GM18907 (cell line): Measurements from ENCODE around the gene ZIC5.
"Not testable (repeated sequence)": the region's sequence is repeated elsewhere in the genome, so short reads cannot be mapped to it uniquely, and the experiment has no call there.

Experiments
- ATAC-seq: cut with Tn5 transposase; IDR thresholded peaks from one replicate; pipeline ENCODE4 v1.9.1; 2021; ENCODE audit warnings: mild to moderate bottlenecking, moderate library complexity; ENCODE audit not compliant: unreplicated experiment

The ZIC5 gene

GRCh38 chr13:99961636-99962035 lies 9.9 kb downstream of the ZIC5 start:
- no peak for ATAC-seq

DNA sequence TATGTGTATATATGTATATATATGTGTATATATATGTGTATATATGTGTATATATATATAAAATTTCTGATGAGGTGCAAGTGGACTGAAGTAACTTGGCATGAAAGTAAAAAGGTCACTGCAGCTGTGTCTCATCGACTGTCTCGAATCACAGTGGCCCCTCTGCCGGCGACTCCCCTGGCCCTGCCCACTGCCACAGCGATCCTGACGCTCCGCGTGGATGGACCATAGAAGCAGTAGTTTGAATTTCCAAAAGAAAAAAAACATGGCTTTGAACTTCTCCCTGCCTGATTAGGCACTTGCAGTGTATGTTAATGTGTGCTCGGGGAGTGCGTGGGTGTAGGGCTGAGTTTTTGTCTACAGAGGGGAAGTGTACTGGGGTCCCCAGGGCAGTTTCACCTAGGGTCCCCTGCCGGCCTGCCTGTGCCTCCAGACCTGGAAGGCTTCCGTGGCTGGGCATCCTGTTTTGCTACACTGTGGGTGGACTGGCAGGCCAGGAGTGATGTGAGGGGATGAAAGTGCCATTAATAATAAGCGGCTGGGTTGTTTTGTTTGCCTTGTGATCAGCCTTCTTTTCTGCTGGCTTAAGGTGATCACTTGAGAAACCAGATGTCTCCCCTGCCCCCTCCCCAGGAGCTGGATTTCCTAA lies 10.8 kb downstream of the ZIC5 start:
- no peak for ATAC-seq

DNA sequence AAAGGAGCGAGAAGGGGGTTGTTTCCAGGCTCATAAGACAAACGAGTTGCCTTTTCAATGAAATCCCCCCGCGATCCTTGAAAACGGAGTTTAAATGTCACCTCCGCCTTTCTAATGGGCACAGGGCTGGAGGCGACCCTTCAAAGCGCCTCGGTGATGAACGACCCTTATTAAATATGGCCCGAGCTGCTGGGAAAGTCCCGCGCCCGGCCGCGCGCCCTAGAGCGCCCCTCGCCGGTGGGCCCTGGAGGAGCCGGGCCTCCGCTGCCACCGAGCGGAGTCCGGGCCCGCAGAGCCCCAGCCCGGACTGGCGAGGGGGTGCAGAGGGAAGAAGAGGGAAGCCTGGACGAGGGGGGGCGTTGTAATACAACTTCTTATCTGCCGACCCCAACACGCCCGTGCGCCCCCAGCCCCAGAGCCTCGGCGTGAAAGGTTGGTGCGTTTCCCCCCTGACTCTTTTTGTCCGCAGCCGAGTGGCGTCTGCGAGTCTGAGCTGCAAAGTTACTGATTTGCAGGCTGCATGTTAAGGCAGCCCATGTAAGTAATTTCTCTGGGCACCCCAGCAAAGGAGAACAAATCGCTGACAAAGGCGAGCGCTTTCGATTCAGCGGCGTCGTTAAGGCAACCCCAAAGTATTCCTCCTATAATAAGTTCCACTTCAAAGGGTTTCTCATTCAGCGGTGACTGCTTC lies 11.9 kb downstream of the ZIC5 start:
- ATAC-seq: no peak

DNA sequence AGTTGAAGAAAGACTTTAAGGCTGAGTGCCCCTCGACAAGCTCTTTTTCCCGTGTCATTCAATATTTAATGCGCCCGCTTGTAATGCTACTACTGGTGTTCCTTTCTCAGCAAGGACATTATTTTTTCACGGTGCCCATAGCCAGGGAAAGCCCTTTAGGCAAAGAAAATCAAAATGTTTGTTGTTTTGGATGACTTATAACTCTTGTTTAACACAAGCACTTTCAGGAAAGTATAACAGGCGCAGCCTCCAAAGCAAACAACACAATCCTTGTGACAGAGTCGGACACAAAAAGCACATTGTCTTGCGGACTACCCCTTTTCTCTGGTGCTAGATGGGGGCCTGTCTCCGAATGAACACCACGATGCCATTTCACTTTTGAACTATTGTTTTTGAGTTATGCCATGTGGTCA lies 12.4 kb downstream of the ZIC5 start:
- ATAC-seq: no peak

GRCh38 chr13:99958406-99959126 lies 13.0 kb downstream of the ZIC5 start:
- ATAC-seq: no peak

- ATAC-seq: no peak
These were observed 14.9 kb downstream of the ZIC5 start for GRCh38 chr13:99956473-99957349.

GRCh38 chr13:99955747-99956472 lies 15.7 kb downstream of the ZIC5 start:
- ATAC-seq: no peak

- no peak for ATAC-seq
These were observed 16.3 kb downstream of the ZIC5 start for GRCh38 chr13:99955107-99955746.

GRCh38 chr13:99953138-99953755 lies 18.3 kb downstream of the ZIC5 start:
- ATAC-seq: no peak

- ATAC-seq: not testable (repeated sequence)
These were observed 19.9 kb downstream of the ZIC5 start for GRCh38 chr13:99951666-99952065.

GRCh38 chr13:99949679-99950413 lies 21.7 kb downstream of the ZIC5 start:
- no peak for ATAC-seq

- no peak for ATAC-seq
These were observed 22.5 kb downstream of the ZIC5 start for GRCh38 chr13:99948907-99949678.

DNA sequence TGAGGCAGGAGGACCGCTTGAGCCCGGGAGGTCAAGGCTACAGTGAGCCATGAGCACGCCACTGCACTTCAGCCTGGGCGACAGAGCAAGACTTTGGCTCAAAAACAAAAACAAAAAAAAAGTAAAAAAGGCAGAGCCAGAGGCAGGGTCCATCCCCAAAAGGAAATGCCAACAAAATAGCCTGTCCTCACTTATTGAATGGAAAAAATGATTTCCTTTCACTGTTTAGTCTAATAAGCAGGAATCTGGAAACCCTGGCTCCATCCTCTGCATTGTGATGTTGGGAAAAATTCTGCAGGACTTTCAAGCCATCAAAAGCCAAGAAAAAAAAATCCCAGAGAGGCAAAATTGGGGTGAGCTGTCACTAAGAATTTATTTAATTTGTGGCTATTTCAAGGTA lies 23.2 kb downstream of the ZIC5 start:
- no peak for ATAC-seq

- ATAC-seq: no peak
These were observed 23.9 kb downstream of the ZIC5 start for GRCh38 chr13:99947666-99948065.

GRCh38 chr13:99945515-99945914 lies 26.1 kb downstream of the ZIC5 start:
- ATAC-seq: not testable (repeated sequence)

GRCh38 chr13:99944606-99945005 lies 27.0 kb downstream of the ZIC5 start:
- no peak for ATAC-seq

GRCh38 chr13:99944102-99944501 lies 27.5 kb downstream of the ZIC5 start:
- no peak for ATAC-seq

DNA sequence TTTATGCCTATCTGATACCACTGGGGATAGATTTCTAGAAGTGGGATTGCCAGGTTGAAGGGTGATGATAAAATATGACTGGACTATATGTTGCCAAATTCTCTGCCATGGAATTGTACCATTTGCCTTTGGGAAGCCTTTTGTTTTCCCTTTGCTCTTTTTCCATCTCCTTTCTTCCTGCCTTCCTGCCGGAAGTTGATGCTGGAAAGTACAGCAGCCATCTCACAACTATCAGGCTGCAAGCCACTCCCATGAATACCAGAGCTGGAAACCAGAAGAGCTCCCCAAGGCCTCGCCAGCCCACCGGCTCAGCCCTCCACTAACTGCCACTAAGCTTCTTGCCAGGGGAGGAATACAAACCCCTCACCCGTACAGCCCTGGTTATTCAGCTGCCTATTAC lies 29.7 kb downstream of the ZIC5 start:
- no peak for ATAC-seq
